CMK (cell line): Measurements from ENCODE around the gene ALDH8A1.

Experiments used
- DNase-seq: peaks from one replicate; pipeline ENCODE4 v3.0.0-alpha.2; 2010; ENCODE audit warnings: low read depth

ALDH8A1 gene

DNA sequence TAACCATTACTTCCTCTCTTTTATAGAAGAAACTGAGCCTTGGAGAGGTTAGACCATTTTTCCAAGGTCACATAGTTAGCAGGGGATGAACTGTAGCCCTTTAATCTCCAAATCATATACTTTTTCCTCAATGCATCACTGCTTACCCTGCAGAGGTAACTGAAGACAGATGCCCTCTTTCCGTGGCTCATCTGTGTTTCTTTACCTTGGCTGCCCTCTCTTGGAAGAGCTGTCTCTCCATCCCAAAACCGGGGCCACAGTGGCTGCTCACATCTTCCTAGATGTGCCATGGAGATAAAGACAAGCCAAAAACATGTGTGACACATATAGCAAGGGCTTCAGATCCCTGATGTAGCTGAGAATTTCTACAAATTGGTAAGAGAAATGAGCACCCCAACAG, 581 bp upstream of the ALDH8A1 start:
- no peak for DNase-seq

DNA sequence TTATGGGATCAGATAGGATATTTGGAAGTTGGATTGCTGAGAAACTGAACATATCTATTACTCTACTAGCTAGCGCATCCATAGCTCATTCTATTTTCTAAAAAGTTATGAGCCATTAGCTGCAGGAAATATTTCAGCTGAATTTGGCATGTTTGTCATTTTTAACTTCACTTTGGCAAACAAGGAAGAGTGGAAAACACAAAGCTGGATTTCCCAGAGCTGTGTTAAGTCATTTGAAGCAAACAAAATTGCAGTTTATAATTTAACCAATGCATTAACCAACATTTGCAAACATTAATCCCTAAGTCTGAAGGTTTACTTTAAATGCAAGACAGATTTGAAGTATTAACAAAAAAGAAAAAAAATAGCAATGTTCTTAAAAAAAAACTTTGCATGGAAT, 1.2 kb downstream of the ALDH8A1 start:
- no peak for DNase-seq

DNA sequence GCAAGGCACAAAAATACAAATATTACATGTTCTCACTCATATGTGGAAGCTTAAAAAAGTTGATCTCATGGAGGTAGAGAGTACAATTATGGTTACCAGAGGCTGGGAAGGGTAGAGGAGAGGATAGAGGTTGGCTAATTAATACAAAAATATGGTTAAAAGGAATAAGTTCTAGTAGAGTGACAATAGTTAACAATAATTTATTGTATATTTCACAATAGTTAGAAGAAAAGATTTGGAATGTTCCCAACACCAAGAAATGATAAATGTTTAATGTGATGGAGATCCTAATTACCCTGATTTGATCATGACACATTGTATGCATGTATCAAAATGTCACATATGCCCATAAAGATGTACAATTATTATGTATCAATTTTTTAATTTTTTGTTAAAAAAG, 1.8 kb downstream of the ALDH8A1 start:
- no peak for DNase-seq

DNA sequence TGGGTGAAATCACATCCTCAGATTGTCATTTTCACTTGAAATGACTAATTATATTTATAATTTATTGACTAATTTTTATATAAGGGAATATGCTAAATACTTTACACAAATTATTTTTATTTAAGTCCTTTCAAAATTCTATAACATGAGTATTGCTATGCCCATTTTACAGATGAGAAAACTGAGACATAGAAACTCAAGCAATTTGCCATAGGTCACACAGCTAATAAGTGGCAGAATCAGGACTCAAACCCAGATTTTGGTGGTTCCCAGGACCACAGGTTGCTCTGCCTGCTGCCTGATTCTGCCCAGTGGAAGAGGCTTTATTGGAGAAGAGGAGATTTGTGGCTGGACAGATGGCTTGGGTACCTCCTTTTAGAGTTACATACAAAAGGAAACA, 4.9 kb downstream of the ALDH8A1 start:
- no peak for DNase-seq

DNA sequence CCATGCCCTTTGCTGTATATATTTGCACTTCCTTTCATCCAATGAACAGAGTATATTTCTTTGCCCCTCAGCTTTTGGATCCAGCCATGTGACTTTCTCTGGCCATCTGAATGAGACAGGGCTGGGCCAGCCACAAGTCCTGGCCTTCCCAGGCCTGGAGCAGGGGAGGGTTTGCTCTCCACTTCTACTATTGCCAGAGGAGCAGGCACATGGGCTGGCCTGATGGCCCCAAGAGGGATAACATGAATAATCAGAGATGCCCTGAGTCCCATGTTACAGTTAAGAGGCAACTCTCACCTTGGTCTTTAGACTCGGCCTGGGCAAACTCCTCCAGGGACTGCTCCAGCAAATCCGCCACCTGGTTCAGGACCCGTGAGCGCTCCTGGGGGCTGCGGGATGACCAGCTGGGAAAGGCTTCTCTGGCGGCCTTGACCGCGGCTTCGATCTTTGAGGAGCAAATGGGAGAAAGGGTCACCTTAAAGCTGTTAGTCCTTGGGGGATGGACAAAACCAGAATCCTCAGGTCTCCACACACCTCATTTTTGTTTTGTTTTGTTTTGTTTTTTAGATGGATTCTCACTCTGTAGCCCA, 6.3 kb downstream of the ALDH8A1 start:
- no peak for DNase-seq

DNA sequence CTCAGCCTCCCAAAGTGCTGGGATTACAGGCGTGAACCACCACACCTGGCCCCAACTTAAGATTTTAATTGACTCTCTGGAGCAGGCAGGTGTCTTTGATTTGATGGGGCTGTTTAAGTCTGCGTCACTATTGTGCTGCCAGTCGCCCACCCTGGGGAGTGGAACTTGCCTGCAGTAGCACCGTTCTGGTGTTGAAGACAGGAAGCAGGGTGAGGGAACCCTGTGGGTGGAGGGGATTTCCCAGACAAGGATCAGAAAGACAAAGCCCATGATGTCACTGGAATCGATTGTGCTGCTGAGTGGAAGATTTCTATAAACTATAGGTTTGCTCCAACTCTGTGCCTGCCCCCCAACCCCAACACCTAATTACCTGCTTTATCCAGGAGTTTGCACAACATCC, 11.0 kb downstream of the ALDH8A1 start:
- DNase-seq: no peak

DNA sequence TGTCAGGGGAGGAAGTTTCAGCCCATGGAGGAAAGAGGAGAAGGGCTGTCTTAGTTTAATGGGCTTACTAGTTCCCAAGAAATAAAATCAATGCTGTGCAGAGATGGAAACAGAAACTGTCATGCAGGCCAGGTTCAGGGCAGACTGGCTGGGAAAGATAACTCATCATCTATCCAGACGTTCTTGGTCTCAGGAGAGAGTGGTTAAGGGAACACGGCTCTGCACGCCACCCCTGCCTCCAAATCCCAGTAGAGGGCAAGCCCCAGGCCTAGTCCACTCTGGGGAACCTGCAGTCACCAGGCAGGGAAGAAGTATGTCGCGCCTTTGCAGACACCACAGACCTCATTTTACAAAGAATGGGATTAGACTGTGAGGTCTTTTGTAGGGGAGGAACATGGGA, 12.5 kb downstream of the ALDH8A1 start:
- DNase-seq: no peak

DNA sequence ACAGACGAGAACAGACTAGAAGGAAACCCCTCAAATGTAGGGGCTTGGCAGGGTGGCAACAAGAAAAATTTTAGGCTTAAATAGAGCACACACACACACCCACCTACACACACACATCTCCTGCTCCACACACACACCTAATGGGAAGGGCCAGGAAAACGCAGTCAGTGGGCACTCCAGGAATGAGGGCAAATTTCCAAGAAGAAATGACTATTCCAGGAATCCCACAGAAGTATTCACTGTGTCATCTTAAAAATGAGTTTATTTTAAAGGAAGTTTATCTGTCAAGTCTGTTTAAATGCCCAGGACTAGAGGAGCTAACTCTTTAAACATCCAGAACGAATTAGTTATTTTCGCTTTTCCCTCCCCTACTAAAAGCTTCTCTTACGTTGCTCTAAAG, 13.0 kb downstream of the ALDH8A1 start:
- no peak for DNase-seq

DNA sequence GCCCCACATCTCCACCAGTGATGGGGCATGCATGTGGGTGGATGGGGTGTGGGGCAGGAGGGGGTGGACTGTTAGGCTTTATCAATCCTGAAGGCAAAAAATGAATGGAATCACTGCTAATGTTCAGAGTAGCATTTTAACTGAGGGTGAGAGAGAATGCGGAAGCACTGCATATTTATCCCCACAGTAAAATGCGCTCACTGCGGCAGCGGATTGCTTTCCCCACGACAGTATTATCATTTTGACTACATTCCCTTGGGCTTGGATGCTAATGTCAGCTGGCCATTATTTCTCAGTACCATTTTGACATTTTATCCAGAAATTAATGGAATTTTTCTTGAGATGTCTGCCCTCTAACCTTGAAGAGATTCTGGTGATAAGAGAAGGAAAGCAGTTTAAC, 13.4 kb downstream of the ALDH8A1 start:
- DNase-seq: no peak

DNA sequence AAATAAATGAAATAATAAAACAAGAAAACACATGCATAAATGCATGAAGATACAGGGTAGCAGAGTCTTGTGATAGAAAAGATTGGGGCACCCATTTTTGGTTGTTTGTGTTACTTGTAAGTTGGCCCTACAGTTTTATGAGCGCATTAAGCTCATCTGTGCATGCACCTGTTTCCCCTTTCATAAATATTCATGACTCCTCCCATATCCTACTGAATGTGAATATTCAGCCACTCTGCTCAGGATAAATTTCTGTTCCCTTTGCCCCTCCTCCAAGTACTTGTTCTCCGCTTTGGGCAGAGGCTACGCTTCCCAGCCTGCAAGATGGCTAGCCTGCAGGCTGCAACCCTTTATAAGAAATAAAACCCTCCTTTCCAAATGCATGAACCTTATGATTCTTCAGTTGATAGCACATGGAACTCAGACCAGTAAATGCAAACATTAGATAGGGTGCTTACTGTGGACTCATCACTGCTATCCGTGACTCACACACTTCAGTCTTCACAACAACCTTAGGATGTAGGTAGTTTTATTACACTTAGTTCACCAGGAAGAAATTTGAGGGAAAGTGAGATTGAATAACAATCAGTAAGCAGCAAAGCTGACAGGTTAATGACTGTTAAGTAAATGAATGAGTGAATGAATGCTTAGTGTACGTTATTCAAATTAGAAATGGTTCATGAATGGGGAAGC, 15.0 kb downstream of the ALDH8A1 start:
- no peak for DNase-seq

DNA sequence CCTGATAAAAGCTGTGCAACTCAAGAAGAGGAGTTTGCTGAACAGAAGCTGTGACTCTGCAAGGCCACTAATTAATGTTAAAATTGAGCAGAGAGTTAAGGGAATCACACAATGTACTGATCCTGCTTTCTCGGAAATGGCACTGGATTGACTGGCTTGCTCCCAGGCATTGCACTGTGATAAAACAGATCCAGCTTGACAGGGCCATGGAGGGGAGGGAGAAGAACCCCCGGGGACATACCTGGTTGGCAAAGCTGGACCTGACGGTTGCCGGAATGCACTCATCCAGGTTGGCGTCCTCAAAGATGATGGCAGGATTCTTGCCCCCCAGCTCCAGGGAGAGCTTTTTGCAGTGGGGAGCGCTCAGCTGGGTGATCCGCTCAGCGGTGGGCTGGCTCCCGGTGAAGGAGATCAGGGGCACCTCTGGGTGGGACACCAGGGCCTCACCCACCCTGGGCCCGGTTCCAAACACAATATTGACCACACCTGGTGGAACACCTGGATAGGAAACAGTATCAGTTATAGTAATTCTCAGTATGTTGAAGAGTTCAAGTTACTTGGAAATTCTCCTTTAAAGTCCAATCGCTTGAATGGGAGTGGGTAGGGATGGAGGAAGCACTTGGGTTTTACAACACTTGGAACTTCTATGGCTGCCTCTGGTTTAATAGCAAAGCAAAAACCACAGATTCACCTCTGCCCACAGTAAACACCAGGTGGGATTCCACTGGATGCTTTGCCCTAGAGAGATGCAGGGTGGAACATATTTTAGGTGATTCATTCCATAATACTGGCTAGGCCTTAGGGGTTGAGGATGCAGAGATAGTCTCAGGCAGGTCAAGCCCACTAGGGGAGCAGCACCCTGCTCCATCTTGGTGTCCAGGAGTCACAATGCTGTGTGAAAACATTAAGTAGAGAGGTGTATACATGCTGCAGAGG, 17.1 kb downstream of the ALDH8A1 start:
- DNase-seq: no peak

DNA sequence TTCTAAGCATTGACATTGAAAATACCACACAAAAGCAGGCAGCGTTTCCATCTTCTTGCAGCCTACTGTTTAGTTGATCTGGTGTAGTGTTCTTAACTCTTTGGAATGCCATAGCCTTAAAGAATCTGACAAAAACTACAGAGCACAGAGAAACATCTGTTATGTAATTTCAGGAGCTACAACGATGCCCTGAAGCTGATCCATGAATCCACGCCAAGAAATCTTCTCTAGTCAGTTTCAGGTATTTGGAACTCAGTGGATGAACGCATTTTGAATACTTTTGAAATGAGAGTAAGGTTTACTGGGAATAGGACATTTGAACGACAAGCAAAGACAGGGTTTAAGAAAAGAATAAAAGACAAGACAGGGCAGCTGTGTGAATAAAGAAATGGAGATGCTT, 17.8 kb downstream of the ALDH8A1 start:
- no peak for DNase-seq

DNA sequence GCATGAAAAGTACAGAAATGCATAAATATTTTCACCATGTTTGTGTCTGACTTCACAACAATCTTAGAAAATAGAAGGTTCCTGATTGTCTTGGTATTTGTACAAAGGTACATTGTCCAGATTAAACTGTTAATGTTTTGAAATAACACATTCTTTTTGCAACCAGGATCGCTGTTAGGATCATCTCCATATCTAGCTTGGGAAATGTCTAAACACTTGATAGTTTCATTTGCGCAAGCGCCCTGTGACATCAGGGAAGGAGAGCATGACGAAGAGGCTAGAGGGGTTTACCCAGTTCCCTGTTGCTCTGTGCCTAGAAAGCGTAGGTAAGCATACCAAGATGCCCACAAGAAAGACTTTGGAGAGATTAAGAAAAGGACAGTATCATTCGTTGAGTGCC, 19.4 kb downstream of the ALDH8A1 start:
- no peak for DNase-seq

DNA sequence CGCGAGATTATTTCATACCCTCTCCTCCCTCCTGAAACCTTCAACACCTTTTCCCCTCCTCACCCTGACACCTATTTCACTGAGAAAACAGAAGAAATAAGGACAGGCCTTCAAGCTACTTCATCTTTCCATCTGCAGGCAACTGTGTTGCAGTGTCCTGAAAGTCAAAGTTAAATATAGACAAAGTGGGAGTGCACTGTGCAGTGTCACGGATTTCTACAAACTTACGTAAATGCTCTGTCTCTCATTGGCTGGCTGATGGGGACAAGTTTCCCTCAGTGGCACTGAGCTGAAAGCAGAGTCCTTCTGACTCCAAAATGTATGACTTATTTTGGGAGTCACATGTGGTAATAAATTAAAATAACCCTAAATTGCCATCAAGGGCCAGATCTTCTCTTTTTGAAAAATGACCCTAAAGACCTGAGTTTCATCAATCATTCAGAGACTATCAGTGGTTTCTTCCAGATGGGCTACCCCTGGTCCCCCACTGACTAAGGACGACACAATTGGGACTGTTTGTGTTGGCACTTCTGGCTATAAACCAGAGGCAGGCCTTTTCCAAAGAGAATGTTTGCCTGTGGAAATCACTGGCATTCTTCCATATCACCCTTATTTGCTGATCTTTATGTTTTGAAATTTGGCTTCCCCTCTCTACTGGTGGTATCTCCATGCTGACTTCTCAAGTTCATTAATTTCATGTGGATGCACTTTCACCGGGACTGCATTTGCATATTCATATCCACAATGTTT, 21.6 kb downstream of the ALDH8A1 start:
- no peak for DNase-seq

DNA sequence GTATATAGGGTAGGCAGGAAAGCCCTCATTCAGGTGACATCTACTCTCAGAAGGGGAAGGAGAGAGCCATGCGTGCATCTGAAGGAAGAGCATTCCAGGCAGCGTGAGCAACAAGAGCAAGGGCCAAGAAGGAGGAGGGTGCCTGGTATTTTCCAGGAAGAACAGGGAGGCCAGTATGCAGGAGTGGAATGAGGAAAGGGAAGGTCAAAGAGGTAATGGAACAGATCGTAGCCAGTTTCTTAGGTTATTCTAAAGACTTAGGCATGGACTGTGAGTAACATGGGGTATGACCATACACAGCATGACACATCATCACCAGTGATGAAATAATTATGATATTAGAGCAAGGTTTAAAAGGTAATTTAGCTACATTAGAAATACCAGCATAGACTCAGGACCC, 24.1 kb downstream of the ALDH8A1 start:
- DNase-seq: no peak

DNA sequence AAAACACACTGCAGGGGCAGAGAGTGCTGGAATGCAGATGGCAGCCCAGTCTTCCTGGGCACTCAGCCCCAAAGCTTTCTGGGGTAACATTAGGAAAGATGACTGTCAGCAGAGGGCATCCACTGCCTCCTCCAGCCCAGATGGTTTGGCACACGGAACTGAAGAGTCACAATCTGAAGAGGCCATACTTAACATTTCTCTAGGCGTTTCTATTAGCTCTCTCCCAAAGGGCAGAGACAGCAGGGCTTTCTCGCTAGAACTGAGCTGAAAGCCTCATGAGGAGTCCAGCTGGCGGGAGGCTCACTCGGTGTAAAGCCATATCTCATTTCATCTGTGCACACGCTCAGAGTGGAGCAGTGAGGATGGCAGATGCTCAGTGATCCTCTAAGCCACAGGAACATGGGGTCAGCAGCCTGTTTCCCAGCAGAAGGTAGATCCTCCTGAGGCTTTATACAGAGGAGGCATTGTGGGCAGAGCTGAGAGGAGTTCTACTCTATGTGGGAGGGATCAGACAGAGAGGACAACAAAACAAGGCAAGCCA, 28.1 kb downstream of the ALDH8A1 start:
- DNase-seq: no peak

DNA sequence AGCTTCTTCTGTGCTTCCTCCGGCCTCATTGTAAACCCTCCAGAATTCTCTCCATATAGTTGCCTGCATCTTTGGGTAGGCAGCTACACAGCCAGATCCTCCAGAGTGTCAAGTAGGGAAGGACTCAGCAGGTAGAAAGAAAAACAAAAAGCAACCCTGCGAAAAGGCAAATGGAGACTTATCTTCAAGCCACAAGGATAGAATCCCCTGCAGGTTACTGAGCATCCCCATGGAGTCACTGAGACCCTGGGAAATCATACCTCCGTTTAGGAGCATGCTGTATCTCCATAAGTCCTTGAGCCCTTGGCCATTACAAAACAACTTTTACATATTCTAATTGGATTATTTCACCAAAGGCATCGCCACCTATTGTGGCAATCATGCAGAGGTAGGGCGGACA, 28.6 kb downstream of the ALDH8A1 start:
- no peak for DNase-seq

DNA sequence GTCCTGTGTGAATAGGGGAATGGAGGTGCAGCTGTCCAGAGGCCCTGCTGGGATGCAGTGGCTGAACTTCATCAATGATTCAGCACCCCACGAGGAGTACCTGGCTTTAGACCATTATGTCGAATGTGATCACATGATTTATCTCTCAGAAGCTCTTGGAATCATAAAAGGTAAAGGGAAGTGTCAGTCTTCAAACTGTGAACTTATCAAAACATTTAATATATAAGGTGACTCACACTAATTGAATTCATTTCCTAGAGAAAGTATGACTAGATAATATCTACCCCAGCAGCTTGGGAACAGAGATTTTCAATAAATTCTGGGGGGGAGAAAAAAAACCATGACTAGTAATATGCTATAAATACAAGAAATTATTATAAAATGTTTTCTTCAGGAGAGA, 29.5 kb downstream of the ALDH8A1 start:
- DNase-seq: no peak

DNA sequence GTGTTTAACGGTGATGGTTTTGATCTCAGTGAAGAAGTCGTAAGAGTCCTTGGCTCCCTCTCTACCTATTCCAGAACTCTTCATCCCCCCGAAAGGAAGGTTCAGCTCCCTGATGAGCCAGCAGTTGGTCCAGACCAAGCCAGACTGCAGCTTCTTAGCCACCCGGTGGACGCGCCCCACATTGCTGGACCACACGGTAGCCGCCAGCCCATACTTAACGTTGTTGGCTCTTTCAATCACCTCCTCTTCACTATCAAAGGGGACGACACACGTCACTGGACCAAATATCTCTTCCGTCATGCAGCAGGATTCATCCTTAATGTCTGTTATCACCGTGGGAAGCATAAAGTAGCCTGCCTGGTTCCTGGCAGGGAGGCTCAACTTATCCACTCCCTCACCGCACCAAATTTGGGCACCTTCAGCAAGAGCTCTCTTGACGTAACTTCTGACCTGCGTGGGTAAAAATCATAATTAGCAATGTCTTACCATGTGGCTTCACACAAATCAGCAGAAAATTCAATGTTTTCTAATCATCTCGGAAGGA, 31.4 kb downstream of the ALDH8A1 start:
- DNase-seq: no peak

DNA sequence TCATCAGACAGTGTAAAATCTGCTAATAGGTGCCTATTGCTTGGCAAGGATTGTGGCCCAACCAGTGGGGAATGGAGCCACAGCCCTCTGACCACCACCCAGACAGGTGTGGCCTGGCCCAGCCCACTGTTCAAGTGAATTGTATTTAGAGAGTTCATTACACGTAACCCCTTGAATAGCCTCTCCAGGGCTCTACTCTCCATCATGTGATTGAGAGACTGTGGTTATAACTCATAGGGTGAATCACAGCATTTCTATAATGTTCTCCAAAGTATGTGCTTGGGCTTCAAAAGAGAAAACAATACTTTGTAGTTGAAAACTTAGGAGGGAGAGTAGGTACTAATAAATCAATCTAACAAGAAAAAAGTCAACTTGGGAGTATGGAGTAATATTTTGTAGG, 38.4 kb downstream of the ALDH8A1 start:
- no peak for DNase-seq

DNA sequence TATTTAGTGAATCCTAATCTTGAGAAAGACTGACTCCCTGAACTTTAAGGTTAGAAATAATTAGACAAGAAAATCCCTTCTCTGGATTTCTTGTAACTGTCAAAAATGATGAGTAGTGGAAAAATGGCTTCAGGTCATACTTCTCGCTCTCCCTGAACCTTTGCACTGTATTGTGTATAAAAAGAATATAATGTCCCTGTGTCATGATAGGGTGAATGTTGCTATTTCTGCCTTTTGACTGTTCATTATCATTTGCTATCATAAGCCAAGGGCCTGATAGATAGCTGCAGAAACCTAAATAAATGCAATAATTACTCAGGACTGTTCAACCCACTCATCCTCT, 39.3 kb downstream of the ALDH8A1 start:
- no peak for DNase-seq
